SK-N-MC (cell line): Measurements from ENCODE around the gene GPX5.

Experiments
- DNase-seq: peaks from one replicate; pipeline ENCODE4 v3.0.0-alpha.2; 2011; ENCODE audit warnings: low read depth, low spot score
- H3K27ac ChIP-seq: fragments of 200-600 bp; sonication (generic); 2 replicates; pipeline ENCODE4 v1.5.1; 2016; ENCODE audit warnings: mixed run types
- H3K36me3 ChIP-seq: fragments of 200-600 bp; sonication (generic); 2 replicates; pipeline ENCODE4 v1.6.1; 2017; ENCODE audit warnings: antibody characterized with exemption, low read length, mixed read lengths; ENCODE audit not compliant: insufficient read depth
- H3K4me3 ChIP-seq: fragments of 200-600 bp; sonication (generic); 2 replicates; pipeline ENCODE4 v1.5.1; 2016
- H3K9ac ChIP-seq: fragments of 200-600 bp; sonication (generic); 2 replicates; pipeline ENCODE4 v1.8.0; 2017; ENCODE audit warnings: mixed run types, mixed read lengths; ENCODE audit not compliant: insufficient read length
- H3K9me3 ChIP-seq: fragments of 200-600 bp; sonication (generic); 2 replicates; pipeline ENCODE4 v1.6.1; 2017; ENCODE audit warnings: low read depth, mild to moderate bottlenecking, antibody characterized with exemption, low read length, moderate library complexity, mixed read lengths
- EZH2 ChIP-seq: fragments of 200-600 bp; sonication (generic); IDR thresholded peaks from one replicate; pipeline ENCODE4 v1.6.1; 2017; ENCODE audit warnings: antibody characterized with exemption
- FOXP2 ChIP-seq: optimal IDR thresholded peaks from 2 replicates; pipeline ENCODE3; 2011; ENCODE audit warnings: mild to moderate bottlenecking, moderate library complexity; ENCODE audit not compliant: insufficient read depth; ENCODE audit errors: extremely low read length, control extremely low read depth
- POLR2AphosphoS5 ChIP-seq: IDR thresholded peaks from 2 replicates; pipeline ENCODE4 v1.6.1; 2012; ENCODE audit warnings: mild to moderate bottlenecking, low read depth, low read length, borderline replicate concordance

GPX5 gene

GRCh38 chr6:28567506-28567905 lies 41.8 kb downstream of the GPX5 start:
- no peak overlapping the region for H3K4me3 ChIP-seq
- H3K27ac ChIP-seq: no peak overlapping the region
- TF ChIP-seq POLR2AphosphoS5 (no peak), FOXP2 (no peak), EZH2 (no peak)
- no peak for DNase-seq
- H3K36me3 ChIP-seq: no peaks in the 10 kb centered on the region
- H3K9ac ChIP-seq: no peak overlapping the region
- no peaks in the 10 kb centered on the region for H3K9me3 ChIP-seq

GRCh38 chr6:28568515-28569108 lies 42.9 kb downstream of the GPX5 start:
- Histone ChIP-seq H3K9me3 (no peaks in the 10 kb centered on the region), H3K36me3 (no peaks in the 10 kb centered on the region), H3K9ac (no peak overlapping the region), H3K27ac (no peak overlapping the region), H3K4me3 (no peak overlapping the region)
- no peak for TF ChIP-seq FOXP2
- no peak for TF ChIP-seq EZH2
- no peak for TF ChIP-seq POLR2AphosphoS5
- DNase-seq: no peak

GRCh38 chr6:28569748-28570147 lies 44.1 kb downstream of the GPX5 start:
- no peaks in the 10 kb centered on the region for H3K36me3 ChIP-seq
- H3K4me3 ChIP-seq: no peak overlapping the region
- TF ChIP-seq EZH2 (no peak), FOXP2 (no peak), POLR2AphosphoS5 (no peak)
- H3K9ac ChIP-seq: no peak overlapping the region
- no peak overlapping the region for H3K27ac ChIP-seq
- DNase-seq: no peak
- H3K9me3 ChIP-seq: no peaks in the 10 kb centered on the region

- no peaks in the 10 kb centered on the region for H3K36me3 ChIP-seq
- H3K9ac ChIP-seq: no peak overlapping the region
- no peaks in the 10 kb centered on the region for H3K9me3 ChIP-seq
- DNase-seq: no peak
- TF ChIP-seq POLR2AphosphoS5 (no peak), EZH2 (no peak), FOXP2 (no peak)
- H3K4me3 ChIP-seq: no peak overlapping the region
- H3K27ac ChIP-seq: no peak overlapping the region
Measured at GRCh38 chr6:28580475-28580874, 54.8 kb downstream of the GPX5 start.

GRCh38 chr6:28583463-28583862 lies 57.8 kb downstream of the GPX5 start:
- no peak for DNase-seq
- Histone ChIP-seq H3K36me3 (no peaks in the 10 kb centered on the region), H3K4me3 (no peak overlapping the region), H3K9me3 (no peaks in the 10 kb centered on the region), H3K27ac (no peak overlapping the region), H3K9ac (no peak overlapping the region)
- no peak for TF ChIP-seq FOXP2
- TF ChIP-seq EZH2: no peak
- no peak for TF ChIP-seq POLR2AphosphoS5
